ENCODE measurements around the gene CD40. TPM values are rescaled to one million over a fixed set of nuclear protein-coding genes. Genes with fewer than 3 reads are reported as not detected.

Gene CD40
- total and polyA plus RNA-seq, 2 of the 4 experiments (the other 2 are of a cell fraction), result 0.36 to 0.92 TPM

DNA sequence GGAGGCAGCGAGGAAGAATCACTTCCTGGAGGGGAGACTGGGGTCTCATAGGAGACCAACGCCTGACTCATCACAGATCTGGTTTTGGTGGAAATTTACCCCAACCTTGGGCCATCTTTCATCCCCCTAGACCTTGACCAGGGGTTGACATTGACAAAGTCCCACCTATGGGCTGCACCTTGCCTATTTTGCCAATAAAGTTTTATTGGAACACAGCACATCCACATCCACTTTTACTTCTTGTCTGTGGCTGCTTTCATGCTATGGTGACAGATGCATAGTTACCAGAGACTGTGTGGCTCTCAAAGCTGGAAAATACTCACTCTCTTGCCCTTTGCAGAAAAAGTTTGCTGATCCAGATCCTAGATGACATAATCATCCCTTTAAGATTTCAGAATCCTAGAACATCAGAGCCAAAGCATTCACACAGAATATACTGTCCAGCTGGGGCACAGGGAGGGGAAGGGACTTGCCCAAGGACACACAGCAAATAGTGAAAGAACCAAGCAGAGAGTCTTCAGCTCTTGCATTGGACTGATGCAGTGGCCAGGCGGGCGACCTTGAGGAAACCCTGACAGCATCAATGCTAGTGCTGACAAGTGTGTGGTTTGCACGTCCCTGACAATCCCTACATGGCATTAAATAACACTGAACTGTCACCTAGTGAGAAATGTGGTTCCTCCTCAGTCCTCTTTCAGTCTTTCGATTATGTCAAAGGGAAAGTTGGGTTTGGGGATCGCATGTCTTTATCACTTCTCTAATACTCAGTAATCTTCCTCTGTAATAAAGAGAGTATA, 41.2 kb downstream of the CD40 start:
- no peak overlapping the region for H3K4ac ChIP-seq (ENCODE audit: low read depth, low read length)
- H3K9ac ChIP-seq (ENCODE audit: low read depth, low read length), result no peak overlapping the region
- ATAC-seq (ENCODE audit: low read depth), result no peak
- H2AFZ ChIP-seq (replicated peaks; ENCODE audit: low read length, poor library complexity), result no peak overlapping the region
- H4K8ac ChIP-seq (ENCODE audit: low read depth in 2 of 2, low read length in 2 of 2), result no peak overlapping the region
- H3K9me1 ChIP-seq (ENCODE audit: insufficient read depth, low read length), result no peaks in the 10 kb centered on the region
- H2BK20ac ChIP-seq (ENCODE audit: low read depth, low read length), result no peak overlapping the region
- peaks cover 17% of the 10 kb centered on the region for H3K27me3 ChIP-seq (ENCODE audit: control insufficient read depth, insufficient read depth, low read length)
- dilution Hi-C loops (cut with HindIII; ENCODE audit: low sequenced_read_pairs, unreplicated experiment), result no loop called here
- CTCF ChIA-PET, result no interaction called here
- no peak overlapping the region for H3K14ac ChIP-seq (replicated peaks; ENCODE audit: low read depth, low read length)
- no TSS peak for BruUV-seq (replicated peaks)
- TF ChIP-seq MXI1 (IDR thresholded peaks at IDR 0.05; ENCODE audit: borderline replicate concordance, low read depth, low read length) (no peak), NFE2L2 (IDR thresholded peaks at IDR 0.05; ENCODE audit: low read depth, low read length) (no peak), CTCF (conservative IDR thresholded peaks at IDR 0.05; ENCODE audit: low read depth, low read length) (no peak), RCOR1 (IDR thresholded peaks at IDR 0.05; ENCODE audit: insufficient replicate concordance, low read length) (no peak), SMC3 (IDR thresholded peaks at IDR 0.05; ENCODE audit: low read depth, low read length) (no peak), USF2 (IDR thresholded peaks at IDR 0.05; ENCODE audit: low read depth, low read length) (no peak), RAD21 (IDR thresholded peaks at IDR 0.05; ENCODE audit: low read length) (no peak), CHD1 (IDR thresholded peaks at IDR 0.05; ENCODE audit: low read depth, low read length) (no peak), CEBPB (IDR thresholded peaks at IDR 0.05; ENCODE audit: low read depth, low read length) (no peak), FOS (IDR thresholded peaks at IDR 0.05; ENCODE audit: low read depth, low read length) (no peak), POLR2A (IDR thresholded peaks at IDR 0.05; ENCODE audit: low read depth, low read length) (no peak)
- no peak overlapping the region for H3K4me3 ChIP-seq (ENCODE audit: insufficient read depth, low read depth, low read length)
- H2BK5ac ChIP-seq (ENCODE audit: low read depth, low read length, poor library complexity, severe bottlenecking), result no peak overlapping the region
- H2AK9ac ChIP-seq (replicated peaks; ENCODE audit: low read depth, low read length, poor library complexity), result no peak overlapping the region
- WGBS, 2 experiments (ENCODE audit: extremely low coverage in 2 of 2, insufficient read length in 1 of 2), result no CpG with 5 or more reads among the region's 7 CpGs
- H3K27ac ChIP-seq (ENCODE audit: insufficient read depth, low read length), result no peak overlapping the region
- in situ Hi-C loops (cut with MboI; ENCODE audit: low sequenced_read_pairs), result no loop called here
- no peak overlapping the region for H3K4me2 ChIP-seq (ENCODE audit: low read depth, low read length)
- H2BK120ac ChIP-seq (ENCODE audit: low read depth, low read length), result no peak overlapping the region
- no peak overlapping the region for H3K56ac ChIP-seq (ENCODE audit: extremely low read depth, insufficient read depth, low read length)
- no peaks in the 10 kb centered on the region for H3K79me1 ChIP-seq (ENCODE audit: low read depth in 1 of 2, low read length in 2 of 2)
- H4K91ac ChIP-seq (ENCODE audit: insufficient read depth, low read depth, low read length), result no peak overlapping the region
- H3K9me3 ChIP-seq (ENCODE audit: control insufficient read depth, insufficient read depth, low read length), result no peaks in the 10 kb centered on the region
- H3K23ac ChIP-seq (ENCODE audit: low read depth, low read length), result no peak overlapping the region
- DNase-seq, result no peak
- intact Hi-C loops (cut with micrococcal nuclease), result no loop called here
- no peak overlapping the region for H2AK5ac ChIP-seq (ENCODE audit: low read depth, low read length)
- H4K20me1 ChIP-seq (ENCODE audit: insufficient read depth, low read length), result no peaks in the 10 kb centered on the region
- H3K18ac ChIP-seq (ENCODE audit: low read depth, low read length), result no peak overlapping the region
- H2BK15ac ChIP-seq (ENCODE audit: low read depth, low read length), result no peak overlapping the region
- POLR2A ChIA-PET (ENCODE audit: unreplicated experiment), result no interaction called here
- H4K5ac ChIP-seq (ENCODE audit: low read depth, low read length), result no peak overlapping the region
- no peaks in the 10 kb centered on the region for H3K4me1 ChIP-seq (ENCODE audit: control insufficient read depth, insufficient read depth, low read length)
- no peaks in the 10 kb centered on the region for H3K36me3 ChIP-seq (ENCODE audit: control insufficient read depth, insufficient read depth, low read length)

All from IMR-90 (cell line).